ENCODE results near the gene PLTP.

DNA sequence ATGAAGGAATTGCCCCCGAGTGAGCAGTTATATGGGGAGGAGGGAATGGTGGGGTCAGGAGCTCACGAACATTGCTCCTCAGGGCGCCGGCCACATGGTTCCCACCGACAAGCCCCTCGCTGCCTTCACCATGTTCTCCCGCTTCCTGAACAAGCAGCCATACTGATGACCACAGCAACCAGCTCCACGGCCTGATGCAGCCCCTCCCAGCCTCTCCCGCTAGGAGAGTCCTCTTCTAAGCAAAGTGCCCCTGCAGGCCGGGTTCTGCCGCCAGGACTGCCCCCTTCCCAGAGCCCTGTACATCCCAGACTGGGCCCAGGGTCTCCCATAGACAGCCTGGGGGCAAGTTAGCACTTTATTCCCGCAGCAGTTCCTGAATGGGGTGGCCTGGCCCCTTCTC, 13.7 kb downstream of the PLTP start:
- TF ChIP-seq CTCF (IDR thresholded peaks at IDR 0.05): no peak
- TF ChIP-seq POLR2A (IDR thresholded peaks at IDR 0.05): no peak
